GM18909 (cell line): ENCODE measurements around the gene TMEM164.
"Not testable (repeated sequence)": the region's sequence is repeated elsewhere in the genome, so short reads cannot be mapped to it uniquely, and the experiment has no call there.

ENCODE experiments used
- ATAC-seq: cut with Tn5 transposase; IDR thresholded peaks from one replicate; pipeline ENCODE4 v1.9.1; 2021; ENCODE audit warnings: mild to moderate bottlenecking; ENCODE audit not compliant: unreplicated experiment, poor library complexity

The TMEM164 gene

GRCh38 chrX:110120025-110120424 is 117.1 kb downstream of the TMEM164 start:
- no peak for ATAC-seq

- no peak for ATAC-seq
Observed at GRCh38 chrX:110123331-110123782, 120.4 kb downstream of the TMEM164 start.

- ATAC-seq, result no peak
Observed at GRCh38 chrX:110125446-110126162, 122.7 kb downstream of the TMEM164 start.

- no peak for ATAC-seq
Observed at GRCh38 chrX:110131031-110131430, 128.1 kb downstream of the TMEM164 start.

GRCh38 chrX:110132450-110133114 is 129.7 kb downstream of the TMEM164 start:
- ATAC-seq, result no peak

GRCh38 chrX:110133735-110134370 is 130.9 kb downstream of the TMEM164 start:
- no peak for ATAC-seq

- no peak for ATAC-seq
Observed at GRCh38 chrX:110135618-110136017, 132.7 kb downstream of the TMEM164 start.

- no peak for ATAC-seq
Observed at GRCh38 chrX:110136136-110136535, 133.2 kb downstream of the TMEM164 start.

GRCh38 chrX:110138557-110138956 is 135.6 kb downstream of the TMEM164 start:
- ATAC-seq, result no peak

- ATAC-seq, result no peak
Observed at GRCh38 chrX:110139172-110139571, 136.3 kb downstream of the TMEM164 start.

GRCh38 chrX:110142096-110142495 is 139.2 kb downstream of the TMEM164 start:
- no peak for ATAC-seq

GRCh38 chrX:110143454-110144210 is 140.7 kb downstream of the TMEM164 start:
- no peak for ATAC-seq

- ATAC-seq, result no peak
Observed at GRCh38 chrX:110145311-110145710, 142.4 kb downstream of the TMEM164 start.

- ATAC-seq, result peak; percentile 75
Observed at GRCh38 chrX:110145854-110146253, 142.9 kb downstream of the TMEM164 start.

- ATAC-seq, result peak; percentile 71
Observed at GRCh38 chrX:110146521-110146920, 143.6 kb downstream of the TMEM164 start.

GRCh38 chrX:110153244-110153643 is 150.3 kb downstream of the TMEM164 start:
- no peak for ATAC-seq

GRCh38 chrX:110153896-110154295 is 151.0 kb downstream of the TMEM164 start:
- no peak for ATAC-seq

GRCh38 chrX:110154328-110154727 is 151.4 kb downstream of the TMEM164 start:
- not testable (repeated sequence) for ATAC-seq

- ATAC-seq, result no peak
Observed at GRCh38 chrX:110155759-110156158, 152.8 kb downstream of the TMEM164 start.

- no peak for ATAC-seq
Observed at GRCh38 chrX:110156167-110156754, 153.3 kb downstream of the TMEM164 start.
